ENCODE measurements around the gene ZSCAN31. TPM values are rescaled to one million over a fixed set of nuclear protein-coding genes. Genes with fewer than 3 reads are reported as not detected.

ZSCAN31 gene
- total and polyA plus RNA-seq, 9 of the 15 experiments (the other 6 are each of a cell fraction or from before 2014, with no cell fraction given), result 3.9 to 12.1 (median 7.0) TPM

- CTCF ChIA-PET (ENCODE audit: low intra/inter-chr PET ratio), result no interaction called here
These were observed 32.6 kb upstream of the ZSCAN31 start for GRCh38 chr6:28368522-28368921.

More at GRCh38 chr6:28368522-28368921, 32.6 kb upstream of the ZSCAN31 start:
- TF ChIP-seq HDAC3 (IDR thresholded peaks at IDR 0.05; ENCODE audit: borderline replicate concordance, partially characterized antibody) (no peak), RBM14 (IDR thresholded peaks at IDR 0.05; ENCODE audit: borderline replicate concordance, insufficient read depth, low read depth, low read length) (no peak), ZNF384 (IDR thresholded peaks at IDR 0.05; ENCODE audit: low read depth, low read length) (no peak), TRIM24 (IDR thresholded peaks at IDR 0.05) (no peak), PKNOX1 (IDR thresholded peaks at IDR 0.05) (no peak), RBM22 (IDR thresholded peaks at IDR 0.05; ENCODE audit: low read depth, low read length, poor library complexity, severe bottlenecking) (no peak), PTBP1 (IDR thresholded peaks at IDR 0.05; ENCODE audit: low read depth, low read length) (no peak), SP1 (CRISPR knock-in tag; IDR thresholded peaks at IDR 0.05) (no peak), TBP (optimal IDR thresholded peaks at IDR 0.05; ENCODE audit: low read depth, low read length) (no peak), ZNF398 (CRISPR knock-in tag; IDR thresholded peaks at IDR 0.05) (no peak), ZFP30 (CRISPR knock-in tag; IDR thresholded peaks at IDR 0.05; ENCODE audit: borderline replicate concordance) (no peak), COPS2 (conservative IDR thresholded peaks at IDR 0.05) (no peak), PHB2 (IDR thresholded peaks at IDR 0.05; ENCODE audit: low read depth) (no peak), MXD1 (CRISPR knock-in tag; IDR thresholded peaks at IDR 0.05; ENCODE audit: borderline replicate concordance, poor library complexity, severe bottlenecking) (no peak), MTA2 (IDR thresholded peaks at IDR 0.05; ENCODE audit: low read depth) (no peak), KDM2B (CRISPR knock-in tag; IDR thresholded peaks at IDR 0.05) (no peak), CBX3 (IDR thresholded peaks at IDR 0.05; ENCODE audit: borderline replicate concordance in 1 of 2, low read length in 2 of 2) (no peak), RCOR1 (IDR thresholded peaks at IDR 0.05; ENCODE audit: borderline replicate concordance in 1 of 2, low read depth in 2 of 2, low read length in 2 of 2) (no peak)
- TF ChIP-seq, protein P1, sequence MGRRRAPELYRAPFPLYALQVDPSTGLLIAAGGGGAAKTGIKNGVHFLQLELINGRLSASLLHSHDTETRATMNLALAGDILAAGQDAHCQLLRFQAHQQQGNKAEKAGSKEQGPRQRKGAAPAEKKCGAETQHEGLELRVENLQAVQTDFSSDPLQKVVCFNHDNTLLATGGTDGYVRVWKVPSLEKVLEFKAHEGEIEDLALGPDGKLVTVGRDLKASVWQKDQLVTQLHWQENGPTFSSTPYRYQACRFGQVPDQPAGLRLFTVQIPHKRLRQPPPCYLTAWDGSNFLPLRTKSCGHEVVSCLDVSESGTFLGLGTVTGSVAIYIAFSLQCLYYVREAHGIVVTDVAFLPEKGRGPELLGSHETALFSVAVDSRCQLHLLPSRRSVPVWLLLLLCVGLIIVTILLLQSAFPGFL (CRISPR knock-in tag; IDR thresholded peaks at IDR 0.05), result no peak
- Histone ChIP-seq H3K27ac (ENCODE audit: extremely low read depth, low read depth, low read length) (no peak overlapping the region), H2AFZ (ENCODE audit: low read depth, low read length) (no peak overlapping the region), H3K9me1 (ENCODE audit: control insufficient read depth, insufficient read depth, low read length) (no peaks in the 10 kb centered on the region), H3K36me3 (ENCODE audit: control insufficient read depth, insufficient read depth, low read length) (peaks cover 34% of the 10 kb centered on the region; the same call in 2 of the 3 replicates), H3K4me3 (no peak overlapping the region), H4K20me1 (replicated peaks; ENCODE audit: control insufficient read depth, insufficient read depth, low read length) (no peaks in the 10 kb centered on the region), H3K9ac (ENCODE audit: insufficient read depth in 1 of 2, low read depth in 2 of 2, low read length in 2 of 2) (no peak overlapping the region), H3K9me3 (replicated peaks; ENCODE audit: control insufficient read depth, insufficient read depth, low read depth, low read length) (no peaks in the 10 kb centered on the region), H3K79me2 (ENCODE audit: control insufficient read depth, insufficient read depth, low read length) (no peaks in the 10 kb centered on the region), H3K27me3 (ENCODE audit: control insufficient read depth in 2 of 2, insufficient read depth in 2 of 2, low read length in 2 of 2) (no peaks in the 10 kb centered on the region), H3K4me1 (replicated peaks in 1 of 2; ENCODE audit: control insufficient read depth in 2 of 2, insufficient read depth in 2 of 2, low read length in 2 of 2) (peaks cover 3 to 14% of the 10 kb centered on the region in 2 experiments; a peak in 3 of 5 replicates), H3K4me2 (ENCODE audit: insufficient read depth, low read length) (no peak overlapping the region)
- no peak for FAIRE-seq
- no TSS peak for BruUV-seq (replicated peaks)
- WGBS (ENCODE audit: insufficient coverage, low coverage, missing lambda C conversion rate), result 57% methylated on average over 4 of the region's 4 CpGs
- in situ Hi-C loops (cut with MboI) (loop anchor here (10.0 kb wide), 1 partner anchor 454 kb away; the partner anchor contains the start of gene OR2B2), intact Hi-C loops (cut with micrococcal nuclease) (no loop called here)
- no peak for ATAC-seq
- no peak for DNase-seq (ENCODE audit: extremely low read depth in 1 of 4, low spot score in 3 of 4)
- POLR2A ChIA-PET, result interaction anchor here (0.6 kb wide), 1 partner anchor 34 kb away, joined by 3 read pairs; no protein-coding TSS in a partner anchor

Measured in K562 (cell line).